ENCODE measurements around the gene PCDH17.

PCDH17 gene

DNA sequence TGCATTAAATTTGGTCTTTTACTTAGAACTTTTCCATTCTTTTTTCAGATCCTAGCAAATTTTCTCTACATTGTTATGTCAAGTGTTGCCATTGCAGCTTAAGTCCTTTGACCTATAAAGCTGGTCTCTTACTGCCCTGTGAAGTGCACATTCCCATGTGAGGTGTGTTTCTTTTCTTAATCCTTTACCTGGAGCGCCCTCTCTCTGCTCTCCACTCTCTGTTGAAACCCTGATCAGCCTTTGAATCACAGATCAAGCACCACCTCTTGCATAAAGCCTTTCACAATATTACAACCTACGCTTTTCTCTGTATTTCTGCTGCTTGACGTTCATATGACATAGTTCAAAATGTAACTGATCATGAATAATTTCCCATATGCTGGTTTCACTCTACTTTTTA lies 84.8 kb downstream of the PCDH17 start:
- in situ Hi-C loops (cut with HindIII; ENCODE audit: low sequenced_read_pairs) = no loop called here

- in situ Hi-C loops (cut with HindIII; ENCODE audit: low sequenced_read_pairs) = no loop called here
Measured at GRCh38 chr13:57724486-57725272, 93.1 kb downstream of the PCDH17 start.

DNA sequence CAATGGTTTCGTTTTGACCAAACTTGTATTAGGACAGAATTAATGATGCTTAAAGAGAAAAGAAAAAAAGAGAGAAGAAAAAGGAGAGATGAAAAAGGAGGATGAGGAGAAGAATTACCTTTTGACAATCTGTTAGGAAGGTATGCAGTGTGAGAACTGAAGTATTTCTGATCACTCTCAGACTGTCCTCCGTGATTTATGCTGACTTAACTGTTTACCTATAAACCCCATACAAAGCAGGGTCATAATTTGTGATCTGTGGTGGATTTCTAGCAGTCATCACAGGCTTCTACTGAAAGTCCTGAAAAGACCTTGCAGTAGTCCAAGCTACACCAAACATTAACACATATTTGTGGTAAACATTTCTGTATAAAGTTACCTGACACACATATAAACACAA lies 93.9 kb downstream of the PCDH17 start:
- in situ Hi-C loops (cut with HindIII; ENCODE audit: low sequenced_read_pairs) = no loop called here

- in situ Hi-C loops (cut with HindIII; ENCODE audit: low sequenced_read_pairs) = no loop called here
Measured at GRCh38 chr13:57726981-57727380, 95.4 kb downstream of the PCDH17 start.

- in situ Hi-C loops (cut with HindIII; ENCODE audit: low sequenced_read_pairs) = no loop called here
Measured at GRCh38 chr13:57734306-57734705, 102.8 kb downstream of the PCDH17 start.

- in situ Hi-C loops (cut with HindIII; ENCODE audit: low sequenced_read_pairs) = no loop called here
Measured at GRCh38 chr13:57739089-57739488, 107.5 kb downstream of the PCDH17 start.

DNA sequence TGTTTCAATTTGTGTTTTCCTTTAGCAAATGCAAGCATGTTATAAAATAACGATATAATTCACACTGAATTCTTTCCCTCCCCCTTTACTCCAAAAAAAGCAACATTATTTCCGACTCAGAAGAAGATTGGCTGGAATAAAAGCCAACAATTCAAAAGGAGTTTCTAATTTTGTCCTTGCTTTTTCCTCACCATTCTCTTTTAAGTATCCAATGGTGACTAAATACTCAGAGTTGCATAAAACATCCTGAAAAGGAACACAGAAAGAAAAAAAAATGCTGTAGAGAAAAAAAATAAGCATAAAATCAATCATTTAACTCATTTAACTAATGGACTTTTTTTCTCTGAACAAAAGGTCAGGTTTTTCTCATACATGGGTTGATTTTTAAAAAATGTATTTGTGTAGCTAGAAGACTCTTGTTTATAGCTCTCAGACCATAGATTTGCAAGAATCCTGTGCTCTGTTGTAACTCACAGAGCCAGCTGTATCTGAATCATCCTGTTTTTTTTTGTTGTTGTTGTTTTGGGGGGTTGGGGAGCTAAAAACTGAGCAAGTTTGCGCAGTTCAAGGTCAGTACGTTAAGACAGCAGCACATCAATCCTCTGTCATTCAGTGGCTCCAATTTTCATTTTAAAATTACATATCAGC lies 108.1 kb downstream of the PCDH17 start:
- in situ Hi-C loops (cut with HindIII; ENCODE audit: low sequenced_read_pairs) = no loop called here

- in situ Hi-C loops (cut with HindIII; ENCODE audit: low sequenced_read_pairs) = no loop called here
Measured at GRCh38 chr13:57740719-57741118, 109.2 kb downstream of the PCDH17 start.

DNA sequence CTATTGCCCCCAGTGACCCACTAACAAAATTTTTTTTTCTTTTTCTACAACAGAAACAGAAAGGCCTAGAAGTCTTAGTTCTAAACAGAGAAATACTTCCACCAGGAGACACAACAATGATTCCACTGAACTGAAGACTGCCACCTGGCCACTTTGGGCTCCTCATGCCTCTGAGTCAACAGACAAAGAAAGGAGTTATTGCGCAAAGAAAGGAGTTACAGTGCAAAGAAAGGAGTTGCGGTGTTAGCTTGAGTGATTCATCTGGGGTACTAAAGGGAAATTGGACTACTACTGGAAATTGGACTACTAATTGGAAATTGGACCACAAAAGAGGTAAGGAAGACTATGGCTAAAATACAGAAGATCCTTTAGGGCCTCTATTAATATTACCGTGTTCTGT lies 116.6 kb downstream of the PCDH17 start:
- in situ Hi-C loops (cut with HindIII; ENCODE audit: low sequenced_read_pairs) = no loop called here

DNA sequence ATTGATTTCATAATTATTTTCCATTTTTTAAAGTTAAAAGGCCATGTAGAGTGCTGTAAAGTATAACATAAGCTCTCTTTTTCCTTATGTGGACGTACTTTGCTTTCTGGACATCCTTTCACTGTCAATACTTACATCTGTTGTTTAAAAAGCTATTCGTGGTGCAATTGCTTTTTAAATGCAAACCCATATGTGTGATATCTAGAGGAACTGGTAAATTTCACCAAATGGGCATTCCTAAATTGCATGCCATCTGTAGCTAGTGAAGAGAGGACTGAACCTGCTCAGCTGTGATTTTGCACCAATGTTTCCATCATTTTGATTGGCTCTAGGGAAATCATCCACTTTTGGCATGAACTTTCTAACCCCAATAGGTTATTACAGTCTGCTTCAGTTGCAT lies 129.4 kb downstream of the PCDH17 start:
- in situ Hi-C loops (cut with HindIII; ENCODE audit: low sequenced_read_pairs) = no loop called here

DNA sequence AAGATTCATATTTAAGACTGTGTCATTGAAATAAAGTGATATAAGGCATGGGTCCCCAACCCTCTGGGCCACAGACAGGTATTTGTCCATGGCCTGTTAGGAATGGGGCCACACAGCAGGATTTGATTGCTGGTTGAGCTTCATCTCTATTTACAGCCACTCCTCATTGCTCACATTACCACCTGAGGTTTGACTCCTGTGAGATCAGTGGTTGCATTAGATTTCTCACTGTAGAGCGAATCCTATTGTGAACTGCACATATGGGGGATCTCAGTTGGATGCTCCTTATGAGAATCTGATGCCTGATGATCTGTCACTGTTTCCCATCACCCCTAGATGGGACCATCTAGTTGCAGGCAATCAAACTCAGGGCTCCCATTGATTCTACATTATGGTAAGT lies 132.1 kb downstream of the PCDH17 start:
- in situ Hi-C loops (cut with HindIII; ENCODE audit: low sequenced_read_pairs) = no loop called here

All from endothelial cell of hepatic sinusoid (primary cell).